Right cardiac atrium (tissue), 5 donors: Measurements from ENCODE around the gene ANKZF1. TPM values are rescaled to one million over a fixed set of nuclear protein-coding genes. Genes with fewer than 3 reads are reported as not detected.

Experiments used
- ATAC-seq, 2 donors: fragments of 200-7000 bp; cut with Tn5 transposase; one replicate each; pipeline versions ENCODE4 v1.8.0 to v1.9.1; 2020; ENCODE audit warnings: moderate library complexity in 2 of 2, mild to moderate bottlenecking in 1 of 2
- DNase-seq, 3 donors: peaks; one replicate each; pipeline ENCODE4 v3.0.0-alpha.2; 2020
- H3K27ac ChIP-seq: one replicate; pipeline ENCODE4 v1.5.1; 2013; ENCODE audit warnings: mild to moderate bottlenecking, low read length, control low read depth, moderate library complexity
- H3K27me3 ChIP-seq: one replicate; pipeline ENCODE4 v1.6.1; 2013; ENCODE audit not compliant: control insufficient read depth, insufficient read depth
- H3K4me1 ChIP-seq: one replicate; pipeline ENCODE4 v1.6.1; 2013; ENCODE audit warnings: low read length; ENCODE audit not compliant: control insufficient read depth, insufficient read depth
- H3K4me3 ChIP-seq: one replicate; pipeline ENCODE4 v1.5.1; 2013; ENCODE audit warnings: low read length, control low read depth
- H3K9me3 ChIP-seq: one replicate; pipeline ENCODE4 v1.6.1; 2013; ENCODE audit warnings: low read length; ENCODE audit not compliant: control insufficient read depth
- WGBS: extraction: QIAGEN DNeasy Blood & Tissue Kit; methylation state at CpG from one replicate; pipeline ENCODE4 v1.1.7; 2013; 5-methylcytosine and 5-hydroxymethylcytosine counted together
- intact Hi-C, 4 donors: fragments of 100-400 bp; cut with DNase I; formaldehyde crosslinking; loops; one replicate each; pipeline versions ENCODE4 v1.11.0 to v1.14.0; 2022 to 2023
- long read RNA-seq, 4 donors: library from polyadenylated mRNA; unstranded; transcript quantifications; one replicate each; pipeline ENCODE4 v2.0.0, GENCODE V29; 2020 to 2021
- polyA plus RNA-seq: library from polyadenylated mRNA; stranded (reverse); fragments of 200-250 nt; gene quantifications from one replicate; pipeline ENCODE4 v1.2.3, GENCODE V29; 2013
- total RNA-seq, 4 donors: library from RNA; stranded (reverse); fragmentation: NEBNext Ultra II Directional; extraction: Animal tissue kit (Norgen Biotek cat#: 25700); gene quantifications; one replicate each; pipeline ENCODE4 v1.2.1, GENCODE V29; 2021
- donor health status: healthy with polysubstance abuse.
- donor health status: DM: no; HTN: yes; CAD: no.
- donor health status: DM: no; HTN: no; CAD: no.
- donor health status: DM: no; HTN: yes; CAD: no; lungs with severe emphysema.
- donor health status: DM: yes; HTN: yes; CAD: no.

ANKZF1 gene, protein sequence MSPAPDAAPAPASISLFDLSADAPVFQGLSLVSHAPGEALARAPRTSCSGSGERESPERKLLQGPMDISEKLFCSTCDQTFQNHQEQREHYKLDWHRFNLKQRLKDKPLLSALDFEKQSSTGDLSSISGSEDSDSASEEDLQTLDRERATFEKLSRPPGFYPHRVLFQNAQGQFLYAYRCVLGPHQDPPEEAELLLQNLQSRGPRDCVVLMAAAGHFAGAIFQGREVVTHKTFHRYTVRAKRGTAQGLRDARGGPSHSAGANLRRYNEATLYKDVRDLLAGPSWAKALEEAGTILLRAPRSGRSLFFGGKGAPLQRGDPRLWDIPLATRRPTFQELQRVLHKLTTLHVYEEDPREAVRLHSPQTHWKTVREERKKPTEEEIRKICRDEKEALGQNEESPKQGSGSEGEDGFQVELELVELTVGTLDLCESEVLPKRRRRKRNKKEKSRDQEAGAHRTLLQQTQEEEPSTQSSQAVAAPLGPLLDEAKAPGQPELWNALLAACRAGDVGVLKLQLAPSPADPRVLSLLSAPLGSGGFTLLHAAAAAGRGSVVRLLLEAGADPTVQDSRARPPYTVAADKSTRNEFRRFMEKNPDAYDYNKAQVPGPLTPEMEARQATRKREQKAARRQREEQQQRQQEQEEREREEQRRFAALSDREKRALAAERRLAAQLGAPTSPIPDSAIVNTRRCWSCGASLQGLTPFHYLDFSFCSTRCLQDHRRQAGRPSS
- 10 to 100 TPM; 14.9 to 32.0 (median 27.2) TPM for total RNA-seq
- 20.1 TPM for polyA plus RNA-seq
- long read RNA-seq, donor 1, transcript ANKZF1-201 (14 exons, 2,579 nt): major isoform, 19 of 41 reads
- long read RNA-seq, donor 1, partial matches to known transcripts: 9 of 41 reads
- long read RNA-seq, donor 1, other reads (novel, unspliced or antisense): 13 of 41 reads
- long read RNA-seq, donor 2, transcript ANKZF1-201 (14 exons, 2,579 nt): major isoform, 22 of 33 reads
- long read RNA-seq, donor 2, partial matches to known transcripts: 6 of 33 reads
- long read RNA-seq, donor 2, other reads (novel, unspliced or antisense): 4 of 33 reads
- long read RNA-seq, donor 3, transcript ANKZF1-201 (14 exons, 2,579 nt): major isoform, 16 of 58 reads
- long read RNA-seq, donor 3, partial matches to known transcripts: 8 of 58 reads
- long read RNA-seq, donor 3, other reads (novel, unspliced or antisense): 28 of 58 reads
- long read RNA-seq, donor 4, transcript ANKZF1-201 (14 exons, 2,579 nt): major isoform, 21 of 37 reads
- long read RNA-seq, donor 4, partial matches to known transcripts: 3 of 37 reads
- long read RNA-seq, donor 4, other reads (novel, unspliced or antisense): 10 of 37 reads

DNA sequence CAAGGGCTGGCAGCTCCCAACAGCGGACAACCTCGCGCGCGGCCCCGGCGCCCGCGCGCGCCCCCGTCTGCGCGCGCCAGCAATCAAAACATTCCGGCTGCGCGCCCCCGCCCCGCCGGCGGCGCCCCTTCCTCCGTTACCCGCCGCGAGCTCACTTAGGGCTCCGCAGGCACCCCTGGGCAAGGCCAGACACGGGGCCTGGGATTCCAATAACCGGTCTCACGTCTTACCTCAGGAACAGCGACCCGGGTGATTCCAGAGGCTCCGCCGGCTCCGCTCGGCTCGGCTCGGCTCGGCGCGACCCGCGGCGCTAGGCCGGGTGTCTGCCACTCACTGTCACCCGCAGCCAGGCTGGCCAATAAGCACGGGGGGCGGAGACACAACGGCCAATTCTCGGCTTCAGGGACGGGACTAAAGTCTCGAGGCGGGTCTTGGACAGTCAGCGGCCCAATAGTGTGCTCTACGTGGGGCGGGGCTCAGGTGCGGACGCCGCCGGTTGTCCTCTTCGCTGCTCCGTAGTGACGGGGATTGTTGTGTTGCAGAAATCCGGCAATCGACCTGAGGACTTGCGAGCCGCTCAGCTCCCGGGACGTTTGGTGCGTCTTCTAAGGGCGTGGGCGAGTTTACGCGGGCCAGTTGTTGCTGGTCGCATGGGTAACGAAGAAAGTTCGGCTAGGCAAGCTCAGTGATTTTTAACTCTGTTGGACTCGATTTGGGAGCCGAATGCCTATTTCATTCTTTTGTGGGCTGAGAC lies at the start of gene ANKZF1, which contains the start of gene ATG9A:
ANKZF1 (plus strand) TSS at position 502 of the 754 bp plus-strand sequence. CDS start 452 bp downstream, outside the sequence.
ATG9A (minus strand) TSS at position 332 of the 754 bp plus-strand sequence. CDS start 1,612 bp downstream, outside the sequence.
- peaks cover 9% of the 10 kb centered on the region for H3K4me1 ChIP-seq
- no peaks in the 10 kb centered on the region for H3K9me3 ChIP-seq
- WGBS: under 1% methylated on average over 80 of the region's 80 CpGs
- intact Hi-C loops: no loop called here
- H3K4me3 ChIP-seq: peak within 1 kb of the TSS; percentile 79
- no peaks in the 10 kb centered on the region for H3K27me3 ChIP-seq
- ATAC-seq (peak; percentile 99), DNase-seq (peak; percentile 99)
- peak within 1 kb of the TSS; percentile 94 for H3K27ac ChIP-seq

DNA sequence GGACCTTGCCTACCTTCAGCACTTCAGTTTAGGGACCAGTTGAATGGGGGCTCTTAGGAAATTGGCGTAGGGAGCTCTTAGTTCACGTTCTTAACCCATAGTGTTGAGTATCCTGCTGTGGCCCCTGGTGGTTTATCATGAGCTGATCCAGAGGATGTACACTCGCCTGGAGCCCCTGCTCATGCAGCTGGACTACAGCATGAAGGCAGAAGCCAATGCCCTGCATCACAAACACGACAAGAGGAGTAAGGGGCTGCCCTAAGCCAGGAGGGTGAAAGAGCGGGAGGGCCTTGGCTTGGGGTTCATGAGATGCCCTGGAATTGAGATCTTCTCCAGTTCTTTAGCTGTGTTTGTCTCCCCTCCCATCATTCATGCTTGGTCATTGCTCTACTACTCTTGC lies 48.6 kb upstream of the ANKZF1 start:
- ATAC-seq: no peak
- H3K4me1 ChIP-seq: peaks cover 2% of the 10 kb centered on the region
- H3K27ac ChIP-seq: no peak overlapping the region
- WGBS: 90% methylated on average over 5 of the region's 5 CpGs
- H3K27me3 ChIP-seq: no peaks in the 10 kb centered on the region
- intact Hi-C loops: no loop called here
- no peak overlapping the region for H3K4me3 ChIP-seq
- H3K9me3 ChIP-seq: no peaks in the 10 kb centered on the region
- no peak for DNase-seq

DNA sequence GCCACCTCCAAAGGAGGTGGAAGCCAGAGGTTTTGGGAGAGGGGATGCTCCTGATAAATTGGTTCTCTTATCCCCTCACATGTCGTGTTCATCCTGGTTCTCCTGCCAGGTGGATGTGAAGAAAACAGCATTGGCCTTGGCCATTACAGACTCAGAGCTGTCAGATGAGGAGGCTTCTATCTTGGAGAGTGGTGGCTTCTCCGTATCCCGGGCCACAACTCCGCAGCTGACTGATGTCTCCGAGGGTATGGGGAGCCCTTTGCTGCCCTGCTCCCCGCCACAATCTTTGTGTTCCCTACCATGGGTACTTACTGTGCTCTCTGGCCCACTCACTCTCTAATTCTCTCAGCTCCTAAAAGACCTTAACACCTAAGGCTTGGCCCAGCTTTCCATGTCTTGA lies 48.1 kb upstream of the ANKZF1 start:
- Histone ChIP-seq H3K9me3 (no peaks in the 10 kb centered on the region), H3K4me3 (no peak overlapping the region), H3K27me3 (no peaks in the 10 kb centered on the region), H3K4me1 (peaks cover 2% of the 10 kb centered on the region), H3K27ac (no peak overlapping the region)
- intact Hi-C loops: no loop called here
- ATAC-seq (no peak), DNase-seq (no peak)
- WGBS: 93% methylated on average over 6 of the region's 6 CpGs

GRCh38 chr2:219182331-219183150 lies 47.1 kb upstream of the ANKZF1 start:
- Histone ChIP-seq H3K27me3 (no peaks in the 10 kb centered on the region), H3K9me3 (no peaks in the 10 kb centered on the region), H3K4me1 (peaks cover 2% of the 10 kb centered on the region), H3K4me3 (no peak overlapping the region), H3K27ac (no peak overlapping the region)
- ATAC-seq: no peak
- intact Hi-C loops: no loop called here
- DNase-seq: peak in 2 of 3 donors; percentile 20 to 61
- 61% methylated on average over 8 of the region's 8 CpGs for WGBS

GRCh38 chr2:219183151-219183772 lies 46.3 kb upstream of the ANKZF1 start:
- H3K9me3 ChIP-seq: no peaks in the 10 kb centered on the region
- intact Hi-C loops: no loop called here
- H3K27me3 ChIP-seq: no peaks in the 10 kb centered on the region
- no peak for DNase-seq
- ATAC-seq: no peak
- H3K4me3 ChIP-seq: no peak overlapping the region
- H3K4me1 ChIP-seq: peaks cover 2% of the 10 kb centered on the region
- H3K27ac ChIP-seq: no peak overlapping the region
- 91% methylated on average over 6 of the region's 6 CpGs for WGBS

GRCh38 chr2:219184121-219184520 lies 45.5 kb upstream of the ANKZF1 start:
- 97% methylated on average over 2 of the region's 2 CpGs for WGBS
- Histone ChIP-seq H3K4me1 (no peaks in the 10 kb centered on the region), H3K9me3 (no peaks in the 10 kb centered on the region), H3K27me3 (no peaks in the 10 kb centered on the region), H3K27ac (no peak overlapping the region), H3K4me3 (no peak overlapping the region)
- ATAC-seq (no peak), DNase-seq (no peak)
- intact Hi-C loops: no loop called here

DNA sequence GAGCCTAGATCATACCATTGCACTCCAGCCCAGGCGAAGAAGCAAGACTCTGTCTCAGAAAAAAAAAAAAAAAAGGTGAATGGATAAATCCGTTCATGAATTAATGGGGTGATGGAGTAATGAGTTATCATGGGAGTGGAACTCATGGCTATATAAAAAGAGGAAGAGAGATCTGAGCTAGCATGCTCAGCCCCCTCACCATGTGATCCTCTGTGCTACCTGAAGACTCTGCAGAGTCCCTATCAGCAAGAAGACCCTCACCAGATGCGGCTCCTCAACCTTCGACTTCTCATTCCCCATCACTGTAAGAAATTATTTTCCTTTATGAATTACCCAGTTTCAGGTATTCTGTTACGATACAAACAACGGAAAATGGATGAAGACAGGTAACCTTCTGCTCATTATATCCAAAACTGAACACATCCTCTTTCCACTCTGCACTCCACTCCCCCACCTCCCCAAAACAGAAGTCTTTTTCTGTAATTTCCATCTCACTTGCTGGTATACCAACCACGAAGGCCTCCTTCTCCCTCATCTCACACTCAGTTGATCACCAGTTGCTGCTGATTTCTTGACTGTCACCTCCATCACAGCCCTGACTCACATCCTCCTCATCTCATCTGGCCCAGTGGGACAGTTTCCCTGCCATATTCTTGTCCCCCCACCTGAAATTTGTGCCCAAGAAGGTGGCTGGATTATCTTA lies 42.7 kb upstream of the ANKZF1 start:
- Histone ChIP-seq H3K27me3 (no peaks in the 10 kb centered on the region), H3K4me3 (no peak overlapping the region), H3K4me1 (no peaks in the 10 kb centered on the region), H3K27ac (no peak overlapping the region), H3K9me3 (no peaks in the 10 kb centered on the region)
- intact Hi-C loops: no loop called here
- no peak for ATAC-seq
- WGBS: 85% methylated on average over 7 of the region's 7 CpGs
- no peak for DNase-seq

DNA sequence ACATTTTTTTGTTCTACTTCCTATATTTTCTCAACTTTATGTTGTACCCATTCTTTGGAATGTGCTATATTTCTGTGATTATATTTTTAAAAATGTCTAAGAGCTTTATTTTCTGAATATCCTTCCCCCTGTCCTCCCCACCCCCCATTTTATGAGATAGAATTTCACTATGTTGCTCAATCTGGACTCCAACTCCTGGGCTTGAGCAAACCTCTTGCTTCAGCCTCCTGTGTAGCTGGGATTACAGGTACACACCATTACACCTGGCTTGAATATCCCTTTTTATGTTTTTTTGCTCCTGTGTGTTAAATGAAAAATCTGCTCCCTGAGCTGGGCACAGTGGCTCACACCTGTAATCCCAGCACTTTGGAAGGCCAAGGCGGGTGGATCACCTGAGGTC lies 32.2 kb upstream of the ANKZF1 start:
- Histone ChIP-seq H3K27ac (no peak overlapping the region), H3K4me3 (no peak overlapping the region), H3K9me3 (no peaks in the 10 kb centered on the region), H3K4me1 (no peaks in the 10 kb centered on the region), H3K27me3 (no peaks in the 10 kb centered on the region)
- no peak for ATAC-seq
- intact Hi-C loops: no loop called here
- 100% methylated on average over 1 of the region's 1 CpG for WGBS
- DNase-seq: no peak

DNA sequence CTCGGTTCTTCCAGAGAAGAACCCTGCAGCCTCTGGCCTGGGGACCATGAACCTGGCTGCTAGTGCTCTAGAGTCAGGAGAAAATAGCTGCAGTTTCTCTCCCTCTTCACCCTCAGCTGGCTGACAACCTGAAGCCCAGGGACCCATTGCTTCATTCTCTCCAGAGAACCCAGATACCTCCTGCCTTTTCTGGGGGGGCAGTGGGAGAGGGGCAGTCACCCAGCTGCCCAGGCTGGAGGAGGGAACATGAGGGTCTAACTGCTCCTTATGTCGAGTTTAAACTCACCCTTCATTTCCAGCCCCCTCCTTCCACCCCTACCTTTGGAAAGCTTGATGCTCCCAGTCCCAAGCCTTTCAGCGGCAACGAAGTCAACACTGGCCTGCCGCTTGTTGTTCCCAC lies 30.6 kb upstream of the ANKZF1 start:
- Histone ChIP-seq H3K9me3 (no peaks in the 10 kb centered on the region), H3K4me3 (no peak overlapping the region), H3K27ac (no peak overlapping the region), H3K27me3 (no peaks in the 10 kb centered on the region), H3K4me1 (no peaks in the 10 kb centered on the region)
- 80% methylated on average over 5 of the region's 5 CpGs for WGBS
- no peak for ATAC-seq
- intact Hi-C loops: no loop called here
- no peak for DNase-seq
